Ectodermal cell (in vitro differentiated cells): Measurements from ENCODE around the gene EPHA6.
"Not testable (repeated sequence)": the region's sequence is repeated elsewhere in the genome, so short reads cannot be mapped to it uniquely, and the experiment has no call there.

Experiments
- H3K27ac ChIP-seq: 2 replicates; pipeline ENCODE4 v1.7.0; 2013; ENCODE audit warnings: mild to moderate bottlenecking, low read depth, low read length; ENCODE audit not compliant: insufficient read depth, poor library complexity, severe bottlenecking
- H3K27me3 ChIP-seq: 2 replicates; pipeline ENCODE4 v1.7.0; 2013; ENCODE audit warnings: mild to moderate bottlenecking, low read length; ENCODE audit not compliant: insufficient read depth, control insufficient read depth, poor library complexity, severe bottlenecking
- H3K36me3 ChIP-seq: one replicate; pipeline ENCODE4 v1.7.0; 2013; ENCODE audit warnings: low read length; ENCODE audit not compliant: control insufficient read depth, insufficient read depth
- H3K4me1 ChIP-seq: one replicate; pipeline ENCODE4 v1.7.0; 2013; ENCODE audit warnings: low read length; ENCODE audit not compliant: control insufficient read depth, insufficient read depth
- H3K4me3 ChIP-seq: 2 replicates; pipeline ENCODE4 v1.7.0; 2013; ENCODE audit warnings: low read depth, low read length, control low read depth; ENCODE audit not compliant: insufficient read depth
- H3K9me3 ChIP-seq: 2 replicates; pipeline ENCODE4 v1.7.0; 2013; ENCODE audit warnings: mild to moderate bottlenecking, low read length, moderate library complexity; ENCODE audit not compliant: control insufficient read depth
- WGBS, 2 experiments: methylation state at CpG; one replicate each; pipeline ENCODE4 v1.1.7; 2013; ENCODE audit warnings: missing lambda C conversion rate in 2 of 2; 5-methylcytosine and 5-hydroxymethylcytosine counted together

The EPHA6 gene

DNA sequence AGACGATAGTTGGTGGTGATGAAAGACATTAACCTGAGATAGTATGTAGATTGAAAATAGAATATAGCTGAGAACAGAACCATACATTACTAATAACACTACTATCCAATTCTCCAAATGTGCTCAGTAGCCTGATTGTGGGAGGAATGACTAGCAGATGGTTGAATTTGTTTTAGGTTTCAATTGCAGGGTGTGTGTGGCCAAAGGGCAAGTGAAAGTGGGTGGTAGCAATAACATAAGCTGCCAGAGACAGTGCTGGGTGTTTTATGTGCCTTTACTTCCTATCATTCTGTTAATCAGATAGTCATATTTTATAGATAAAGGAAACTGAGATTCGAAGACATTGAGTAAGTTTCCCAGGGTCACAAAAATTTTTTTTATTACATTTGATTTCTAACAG, 700.7 kb downstream of the EPHA6 start:
- no peaks in the 10 kb centered on the region for H3K36me3 ChIP-seq
- no peak overlapping the region for H3K4me3 ChIP-seq
- no peaks in the 10 kb centered on the region for H3K9me3 ChIP-seq
- H3K4me1 ChIP-seq = no peaks in the 10 kb centered on the region
- H3K27me3 ChIP-seq = no peaks in the 10 kb centered on the region
- no peak overlapping the region for H3K27ac ChIP-seq
- 83 to 86% methylated on average over 1 of the region's 2 CpGs for WGBS, 2 experiments

DNA sequence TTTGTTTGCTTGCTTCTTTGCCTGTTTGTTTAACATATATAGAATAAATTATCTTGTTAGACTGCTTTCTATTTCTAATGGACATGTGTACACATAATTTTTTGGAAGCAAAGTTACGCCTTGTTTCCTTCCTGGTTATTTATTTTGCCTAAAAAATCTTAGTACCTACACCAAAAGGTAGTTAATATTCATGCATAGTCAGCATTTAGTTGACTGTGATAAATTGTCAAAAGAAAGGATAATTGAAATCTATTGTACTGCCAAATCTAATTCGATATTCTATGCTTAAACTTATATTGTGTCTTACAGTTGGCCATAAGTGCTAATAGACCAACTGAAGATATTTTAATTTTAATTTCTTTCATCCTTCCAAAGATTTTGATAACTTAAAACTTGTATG, 716.3 kb downstream of the EPHA6 start:
- WGBS, 2 experiments = 90% methylated on average over 2 of the region's 2 CpGs; no CpG with 5 or more reads in 1 of the 2 experiments
- no peaks in the 10 kb centered on the region for H3K27me3 ChIP-seq
- H3K4me1 ChIP-seq = no peaks in the 10 kb centered on the region
- H3K4me3 ChIP-seq = no peak overlapping the region
- no peaks in the 10 kb centered on the region for H3K36me3 ChIP-seq
- H3K27ac ChIP-seq = no peak overlapping the region
- H3K9me3 ChIP-seq = no peaks in the 10 kb centered on the region

DNA sequence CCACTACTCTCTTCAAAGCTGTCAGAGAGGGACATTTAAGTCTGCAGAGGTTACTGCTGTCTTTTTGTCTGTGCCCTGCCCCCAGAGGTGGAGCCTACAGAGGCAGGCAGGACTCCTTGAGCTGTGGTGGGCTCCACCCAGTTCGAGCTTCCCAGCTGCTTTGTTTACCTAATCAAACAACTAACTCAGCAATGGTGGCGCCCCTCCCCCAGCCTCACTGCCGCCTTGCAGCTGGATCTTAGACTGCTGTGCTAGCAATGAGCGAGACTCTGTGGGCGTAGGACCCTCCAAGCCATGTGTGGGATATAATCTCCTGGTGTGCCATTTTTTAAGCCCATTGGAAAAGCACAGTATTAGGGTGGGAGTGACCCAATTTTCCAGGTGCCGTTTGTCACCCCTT, 733.2 kb downstream of the EPHA6 start:
- not testable (repeated sequence) for H3K36me3 ChIP-seq, H3K27ac ChIP-seq
- WGBS, 2 experiments = 87 to 89% methylated on average over 6 of the region's 6 CpGs

DNA sequence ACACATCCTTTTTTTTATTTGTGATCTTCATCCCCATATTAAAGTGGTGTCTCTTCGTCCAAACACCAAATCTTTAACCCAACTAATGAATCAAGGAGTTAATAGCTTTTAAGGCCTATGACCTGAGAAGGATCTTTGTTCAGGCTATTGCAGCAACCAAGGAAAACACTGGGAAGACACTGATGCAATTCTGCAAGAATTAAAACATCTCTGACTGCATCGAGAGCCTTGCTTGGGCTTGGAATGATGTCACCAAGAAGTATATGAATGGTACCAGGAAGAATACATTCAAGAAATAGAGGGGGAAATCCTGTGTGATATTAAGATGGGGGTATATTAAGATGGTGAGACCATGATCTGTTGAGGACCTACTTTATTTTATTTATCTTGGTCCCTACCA, 736.0 kb downstream of the EPHA6 start:
- Histone ChIP-seq H3K27me3 (no peaks in the 10 kb centered on the region), H3K9me3 (no peaks in the 10 kb centered on the region), H3K36me3 (no peaks in the 10 kb centered on the region), H3K27ac (no peak overlapping the region), H3K4me3 (no peak overlapping the region), H3K4me1 (no peaks in the 10 kb centered on the region)
- 92 to 93% methylated on average over 2 of the region's 2 CpGs for WGBS, 2 experiments

More for the DNA sequence above, 733.2 kb downstream of the EPHA6 start:
- H3K27me3 ChIP-seq, H3K4me1 ChIP-seq, H3K9me3 ChIP-seq, H3K4me3 ChIP-seq: not testable (repeated sequence)

DNA sequence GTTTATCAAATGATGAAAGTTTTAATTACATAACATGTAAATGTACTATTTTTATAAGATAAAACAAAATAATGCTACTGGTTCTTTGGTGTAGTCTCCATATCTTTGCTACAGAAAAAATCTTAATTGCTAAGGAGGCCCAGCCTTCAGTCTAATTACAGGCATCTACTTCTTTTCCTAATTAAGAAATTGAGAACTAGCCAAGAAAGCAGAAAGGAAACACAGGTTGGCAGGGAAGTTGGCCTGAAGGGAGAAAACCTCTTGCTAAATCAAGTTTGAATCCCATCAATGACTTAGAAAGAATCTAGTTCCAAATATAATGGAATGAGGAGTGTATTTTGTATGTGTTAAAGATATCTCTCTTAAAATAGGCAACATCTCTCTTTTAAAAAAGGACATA, 737.8 kb downstream of the EPHA6 start:
- no peaks in the 10 kb centered on the region for H3K36me3 ChIP-seq
- H3K4me3 ChIP-seq = no peak overlapping the region

DNA sequence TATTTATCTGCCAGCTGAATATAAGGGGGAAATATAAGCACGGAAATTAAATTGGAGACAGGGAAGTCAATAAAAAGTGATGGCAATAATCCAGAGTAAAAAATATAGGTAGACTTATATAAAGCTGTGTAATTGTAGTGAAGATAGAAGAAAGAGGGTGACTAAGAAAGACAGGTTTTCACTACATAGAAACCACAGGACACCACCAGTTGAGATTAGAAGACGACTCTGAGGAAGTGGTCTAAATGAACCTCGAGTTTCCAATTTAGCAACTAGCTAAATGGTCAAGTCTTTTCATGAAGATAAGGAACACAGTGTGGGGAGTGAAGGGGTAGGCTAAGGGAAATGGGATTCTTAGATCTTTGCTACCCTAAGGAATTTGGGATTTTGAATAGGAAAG, 761.3 kb downstream of the EPHA6 start:
- no peaks in the 10 kb centered on the region for H3K36me3 ChIP-seq
- H3K9me3 ChIP-seq = no peaks in the 10 kb centered on the region
- H3K4me3 ChIP-seq = no peak overlapping the region
- H3K27ac ChIP-seq = no peak overlapping the region
- no peaks in the 10 kb centered on the region for H3K4me1 ChIP-seq
- no peaks in the 10 kb centered on the region for H3K27me3 ChIP-seq
- 90 to 92% methylated on average over 3 of the region's 3 CpGs for WGBS, 2 experiments

More for the DNA sequence above, 737.8 kb downstream of the EPHA6 start:
- Histone ChIP-seq H3K27ac (no peak overlapping the region), H3K4me1 (no peaks in the 10 kb centered on the region), H3K27me3 (no peaks in the 10 kb centered on the region), H3K9me3 (no peaks in the 10 kb centered on the region)

DNA sequence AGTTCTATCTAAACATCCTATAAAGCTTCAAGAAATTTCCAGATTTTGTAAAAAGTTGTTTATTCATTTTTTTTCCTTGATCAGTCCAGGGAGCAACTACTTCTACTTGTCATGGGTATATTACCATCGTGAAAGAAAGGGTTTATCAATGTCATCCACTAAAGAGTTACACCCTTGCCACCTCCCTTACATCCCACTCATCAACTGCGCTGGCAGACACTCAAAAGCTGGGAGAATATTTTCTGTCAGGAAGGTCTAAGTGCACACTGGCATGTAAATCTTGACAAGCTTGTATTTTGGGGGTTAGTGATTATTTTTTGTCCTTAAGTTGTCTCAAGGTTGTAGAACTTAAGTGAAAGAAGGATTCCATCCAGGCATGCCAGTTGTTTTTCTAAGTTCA, 761.8 kb downstream of the EPHA6 start:
- Histone ChIP-seq H3K27me3 (no peaks in the 10 kb centered on the region), H3K4me3 (no peak overlapping the region), H3K27ac (no peak overlapping the region), H3K4me1 (no peaks in the 10 kb centered on the region), H3K9me3 (no peaks in the 10 kb centered on the region), H3K36me3 (no peaks in the 10 kb centered on the region)
- WGBS, 2 experiments = 94 to 100% methylated on average over 1 to 2 of the region's 2 CpGs

DNA sequence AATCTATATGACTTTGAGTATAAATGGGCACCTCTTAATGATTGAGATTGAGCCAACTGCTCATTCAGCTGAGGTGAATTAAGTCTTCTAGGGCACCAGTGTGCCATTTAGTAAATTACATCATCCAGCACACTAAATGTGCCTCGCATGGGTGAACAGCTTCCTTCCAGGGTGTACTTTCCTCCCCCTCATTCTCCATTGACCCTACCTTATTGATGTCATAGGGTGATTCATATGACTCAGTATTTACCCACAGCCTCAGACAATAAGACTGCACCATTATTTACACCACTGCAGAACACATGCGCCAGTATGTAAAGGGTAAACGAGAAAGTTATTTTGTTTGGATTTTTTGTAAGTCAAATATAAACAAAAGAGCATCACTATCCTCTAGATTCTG, 765.0 kb downstream of the EPHA6 start:
- H3K9me3 ChIP-seq = no peaks in the 10 kb centered on the region
- 81 to 95% methylated on average over 1 of the region's 3 CpGs for WGBS, 2 experiments

DNA sequence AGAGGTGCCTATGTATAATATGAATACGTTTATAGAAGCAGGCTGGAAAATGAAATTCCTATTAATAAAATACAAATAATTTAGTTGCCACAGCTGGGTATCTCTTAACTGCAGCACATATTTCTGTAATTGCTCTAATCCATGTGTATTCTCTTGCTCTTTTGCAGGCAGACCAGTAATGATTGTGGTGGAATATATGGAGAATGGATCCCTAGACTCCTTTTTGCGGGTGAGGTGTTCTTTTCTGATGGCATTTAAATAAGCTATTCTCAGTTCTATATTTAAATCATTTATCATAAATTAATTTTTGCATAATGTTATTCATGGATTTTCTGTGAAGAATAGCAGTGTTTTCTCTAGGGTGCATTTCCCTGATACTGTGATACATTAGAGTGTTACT, 796.2 kb downstream of the EPHA6 start:
- Histone ChIP-seq H3K9me3 (no peaks in the 10 kb centered on the region), H3K27me3 (no peaks in the 10 kb centered on the region), H3K4me3 (no peak overlapping the region), H3K4me1 (no peaks in the 10 kb centered on the region), H3K36me3 (no peaks in the 10 kb centered on the region), H3K27ac (no peak overlapping the region)
- WGBS, 2 experiments = no CpG with 5 or more reads among the region's 2 CpGs

More for the DNA sequence above, 765.0 kb downstream of the EPHA6 start:
- Histone ChIP-seq H3K36me3 (no peaks in the 10 kb centered on the region), H3K27ac (no peak overlapping the region), H3K4me1 (no peaks in the 10 kb centered on the region), H3K4me3 (no peak overlapping the region), H3K27me3 (no peaks in the 10 kb centered on the region)

DNA sequence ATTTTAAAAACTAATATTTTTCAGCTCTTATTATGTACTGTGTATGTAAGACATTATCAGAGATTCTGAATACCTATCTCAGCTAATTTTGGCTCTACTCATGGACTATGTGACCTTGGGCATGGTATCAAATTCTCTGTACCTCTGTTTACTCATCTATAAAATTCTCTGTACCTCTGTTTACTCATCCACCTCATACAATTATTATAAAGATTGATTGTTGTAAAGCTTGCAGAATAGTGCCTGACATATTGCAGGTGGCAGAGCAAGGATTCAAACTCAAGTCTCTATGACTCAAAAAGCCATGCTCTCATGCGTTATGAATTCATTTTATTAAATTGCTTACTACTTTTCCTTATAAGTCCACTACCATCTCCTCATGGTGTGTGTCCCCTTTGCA, 798.2 kb downstream of the EPHA6 start:
- Histone ChIP-seq H3K27me3 (no peaks in the 10 kb centered on the region), H3K4me3 (no peak overlapping the region), H3K9me3 (no peaks in the 10 kb centered on the region), H3K4me1 (no peaks in the 10 kb centered on the region), H3K27ac (no peak overlapping the region), H3K36me3 (no peaks in the 10 kb centered on the region)
- 83 to 100% methylated on average over 1 of the region's 1 CpG for whole genome bisulfite sequencing, 2 experiments

DNA sequence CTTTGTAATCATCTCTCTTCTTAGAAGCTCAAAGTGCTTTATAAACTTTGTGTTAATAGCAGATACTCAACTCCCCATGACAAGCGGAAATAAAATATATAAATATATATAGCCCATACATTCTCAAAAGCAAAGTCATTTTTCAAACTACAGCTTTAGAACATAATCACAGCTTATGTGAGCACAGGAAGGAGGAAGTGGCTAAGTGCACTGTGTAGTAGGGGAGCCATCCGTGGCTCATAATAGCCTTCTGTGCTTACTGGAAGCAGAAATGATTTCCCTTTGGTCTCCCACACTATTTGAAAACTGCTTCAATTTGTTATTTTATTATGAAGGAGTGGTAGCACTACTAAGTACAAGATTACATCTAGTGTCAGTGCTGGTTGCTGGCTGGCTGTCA, 798.7 kb downstream of the EPHA6 start:
- Histone ChIP-seq H3K4me1 (no peaks in the 10 kb centered on the region), H3K36me3 (no peaks in the 10 kb centered on the region), H3K27me3 (no peaks in the 10 kb centered on the region), H3K9me3 (no peaks in the 10 kb centered on the region), H3K27ac (no peak overlapping the region), H3K4me3 (no peak overlapping the region)
- WGBS, 2 experiments = 75 to 91% methylated on average over 1 of the region's 2 CpGs
